ENCODE results near the gene MAGI1.
A peak's percentile ranks its signal among the peaks of the same experiment; 100 is the strongest.

- TF ChIP-seq CTCF (IDR thresholded peaks at IDR 0.05), result peak; percentile 39 to 63 (median 59)
- no peak for TF ChIP-seq POLR2A (IDR thresholded peaks at IDR 0.05)
- peak in 1 of 2 donors; percentile 27 for TF ChIP-seq POLR2AphosphoS5 (IDR thresholded peaks at IDR 0.05; ENCODE audit: insufficient read depth in 1 of 2, low read depth in 1 of 2)
Measured at GRCh38 chr3:65732051-65732935, 306.4 kb downstream of the MAGI1 start.

Measured in vagina (tissue), 2 donors.